Tibial artery (tissue), 4 donors: ENCODE measurements around the gene TSEN15.

ENCODE experiments used
- DNase-seq, 2 donors: peaks; one replicate each; pipeline ENCODE4 v3.0.0-alpha.2; 2019
- H3K27ac ChIP-seq, 2 donors: fragments of 200-600 bp; sonication (generic) in 1 of 2; 1 replicate in 1 of 2; 2 replicates in 1 of 2; pipeline ENCODE4 v1.5.1; 2018 to 2019; ENCODE audit warnings: mild to moderate bottlenecking in 1 of 2
- H3K27me3 ChIP-seq, 2 donors: fragments of 200-600 bp; sonication (generic) in 1 of 2; one replicate each; pipeline versions ENCODE4 v1.5.1 to v1.6.0; 2016 to 2019
- H3K36me3 ChIP-seq, 3 donors: fragments of 200-600 bp; sonication (generic) in 2 of 3; one replicate each; pipeline ENCODE4 v1.5.1; 2016 to 2019; ENCODE audit warnings: mild to moderate bottlenecking in 2 of 3
- H3K4me1 ChIP-seq, 4 donors: fragments of 200-600 bp; sonication (generic) in 2 of 4; 1 replicate in 3 of 4; 2 replicates in 1 of 4; pipeline ENCODE4 v1.5.1; 2016 to 2019
- H3K4me3 ChIP-seq, 2 donors: fragments of 200-600 bp; sonication (generic) in 1 of 2; 1 replicate in 1 of 2; 2 replicates in 1 of 2; pipeline ENCODE4 v1.5.1; 2018 to 2019; ENCODE audit warnings: mild to moderate bottlenecking in 2 of 2
- H3K9me3 ChIP-seq, 3 donors: fragments of 200-600 bp; sonication (generic) in 1 of 3; one replicate each; pipeline ENCODE4 v1.5.1; 2016 to 2019
- CTCF ChIP-seq, 2 experiments: fragments of 200-600 bp in 1 of 2; fragments of 450-650 bp in 1 of 2; IDR thresholded peaks; one replicate each; pipeline ENCODE4 v1.5.1; 2017 to 2019; ENCODE audit warnings: antibody characterized with exemption in 2 of 2, mild to moderate bottlenecking in 1 of 2, moderate library complexity in 1 of 2
- intact Hi-C: fragments of 100-400 bp; cut with DNase I; formaldehyde crosslinking; loops from one replicate; pipeline ENCODE4 v1.15.0; 2023; ENCODE audit warnings: low total_unique reads

TSEN15 gene

DNA sequence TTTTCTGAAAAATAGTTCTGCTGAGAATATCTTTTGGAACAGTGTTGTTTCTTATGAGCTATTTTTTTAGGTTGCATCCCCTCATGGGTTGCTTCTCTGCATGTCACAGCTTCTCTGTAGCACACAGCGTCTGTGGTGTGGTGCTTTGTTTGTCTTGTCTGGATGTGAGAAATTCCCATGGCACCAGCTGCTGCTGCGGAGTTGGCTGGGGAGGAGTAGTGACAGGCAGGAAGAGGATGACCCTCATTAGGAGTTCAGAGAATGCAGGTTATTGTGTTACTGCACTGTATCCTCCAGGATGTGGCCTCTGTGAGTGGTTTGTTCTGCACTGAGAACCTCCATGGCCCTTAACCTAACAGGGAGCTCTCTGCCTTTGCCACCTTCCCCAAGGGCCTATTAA lies 64.8 kb downstream of the TSEN15 start:
- intact Hi-C loops = no loop called here
- no peak for DNase-seq
- Histone ChIP-seq H3K27ac (no peak overlapping the region), H3K4me1 (no peaks in the 10 kb centered on the region), H3K27me3 (no peaks in the 10 kb centered on the region), H3K36me3 (no peaks in the 10 kb centered on the region), H3K9me3 (no peaks in the 10 kb centered on the region), H3K4me3 (no peak overlapping the region)
- TF ChIP-seq CTCF (IDR thresholded peaks at IDR 0.05) = no peak

DNA sequence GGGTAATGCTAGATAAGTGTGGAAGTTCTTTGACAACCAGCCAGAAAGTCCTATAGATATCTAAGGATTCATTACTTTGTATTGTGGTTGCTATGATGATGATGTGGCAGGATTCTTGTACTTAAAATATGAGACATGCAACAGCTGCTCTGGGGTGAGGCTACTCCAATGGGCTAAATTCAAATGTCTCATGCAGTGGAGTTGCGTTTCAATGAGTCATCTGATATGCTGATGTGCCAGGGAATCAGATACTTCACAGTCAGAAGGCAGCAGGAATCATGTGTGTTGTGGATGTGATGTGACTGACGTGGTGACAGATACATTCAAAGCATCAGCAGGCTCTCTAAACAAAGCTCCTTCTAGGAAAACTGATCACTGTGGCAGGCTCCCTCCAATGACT lies 66.5 kb downstream of the TSEN15 start:
- Histone ChIP-seq H3K4me1 (no peaks in the 10 kb centered on the region), H3K9me3 (no peaks in the 10 kb centered on the region), H3K4me3 (no peak overlapping the region), H3K27me3 (no peaks in the 10 kb centered on the region), H3K27ac (no peak overlapping the region), H3K36me3 (no peaks in the 10 kb centered on the region)
- intact Hi-C loops = no loop called here
- no peak for TF ChIP-seq CTCF (IDR thresholded peaks at IDR 0.05)
- DNase-seq = no peak
